GM23338 (cell line): ENCODE data around the gene SMOC2. TPM values are rescaled to one million over a fixed set of nuclear protein-coding genes. Genes with fewer than 3 reads are reported as not detected.

Experiments used
- ATAC-seq: fragments of 200-7000 bp; cut with Tn5 transposase; 3 replicates; pipeline ENCODE4 v1.9.1; 2020
- DNase-seq: peaks from one replicate; pipeline ENCODE4 v3.0.0-alpha.2; 2015; ENCODE audit warnings: low spot score
- H2AFZ ChIP-seq: fragments of 200-600 bp; sonication (generic); 2 replicates; pipeline ENCODE4 v1.8.0; 2016; ENCODE audit warnings: antibody characterized with exemption, mild to moderate bottlenecking, moderate library complexity
- H3F3A ChIP-seq: fragments of 200-600 bp; sonication (generic); replicated peaks from 2 replicates; pipeline ENCODE4 v1.8.0; 2017; ENCODE audit warnings: antibody characterized with exemption, mixed run types, low read depth
- H3K27ac ChIP-seq: fragments of 200-600 bp; sonication (generic); 2 replicates; pipeline ENCODE4 v1.6.1; 2016; ENCODE audit warnings: low read depth
- H3K27me3 ChIP-seq: fragments of 200-600 bp; sonication (generic); 2 replicates; pipeline ENCODE4 v1.8.0; 2016; ENCODE audit warnings: mild to moderate bottlenecking, mixed run types, moderate library complexity; ENCODE audit not compliant: insufficient read depth
- H3K36me3 ChIP-seq: fragments of 200-600 bp; sonication (generic); 2 replicates; pipeline ENCODE4 v1.8.0; 2016; ENCODE audit warnings: mild to moderate bottlenecking; ENCODE audit not compliant: insufficient read depth
- H3K4me1 ChIP-seq: fragments of 200-600 bp; sonication (generic); 2 replicates; pipeline ENCODE4 v1.8.0; 2016; ENCODE audit warnings: mild to moderate bottlenecking, moderate library complexity; ENCODE audit not compliant: insufficient read depth
- H3K4me2 ChIP-seq: fragments of 200-600 bp; sonication (generic); 2 replicates; pipeline ENCODE4 v1.7.1; 2017; ENCODE audit warnings: mixed run types
- H3K4me3 ChIP-seq: fragments of 200-600 bp; sonication (generic); 2 replicates; pipeline ENCODE4 v1.6.1; 2016; ENCODE audit warnings: mixed run types
- H3K79me2 ChIP-seq: fragments of 200-600 bp; sonication (generic); replicated peaks from 2 replicates; pipeline ENCODE4 v1.8.0; 2017; ENCODE audit warnings: mild to moderate bottlenecking; ENCODE audit not compliant: insufficient read depth
- H3K9me2 ChIP-seq: fragments of 200-600 bp; sonication (generic); 2 replicates; pipeline ENCODE4 v1.8.0; 2017; ENCODE audit not compliant: insufficient read depth
- H4K20me1 ChIP-seq: fragments of 200-600 bp; sonication (generic); replicated peaks from 2 replicates; pipeline ENCODE4 v1.8.0; 2017; ENCODE audit warnings: mild to moderate bottlenecking; ENCODE audit not compliant: insufficient read depth
- H3K27ac Mint-ChIP-seq: 2 replicates; pipeline ENCODE4 v1.8.0; 2020; ENCODE audit warnings: inconsistent platforms, mild to moderate bottlenecking, moderate library complexity, mixed read lengths
- H3K27me3 Mint-ChIP-seq: 3 replicates; pipeline ENCODE4 v1.8.0; 2022; ENCODE audit warnings: low read depth, mild to moderate bottlenecking, moderate library complexity, mixed read lengths, inconsistent platforms; ENCODE audit not compliant: insufficient read depth, poor library complexity
- H3K36me3 Mint-ChIP-seq: 3 replicates; pipeline ENCODE4 v1.8.0; 2021; ENCODE audit warnings: low read depth, mild to moderate bottlenecking, inconsistent platforms, moderate library complexity, mixed read lengths
- H3K4me1 Mint-ChIP-seq: 3 replicates; pipeline ENCODE4 v1.8.0; 2020; ENCODE audit warnings: mild to moderate bottlenecking, inconsistent platforms, mixed read lengths
- H3K4me3 Mint-ChIP-seq: 3 replicates; pipeline ENCODE4 v1.8.0; 2021; ENCODE audit warnings: moderate library complexity, mild to moderate bottlenecking, inconsistent platforms, mixed read lengths
- H3K9me3 Mint-ChIP-seq: 3 replicates; pipeline ENCODE4 v1.8.0; 2020; ENCODE audit warnings: moderate library complexity, mild to moderate bottlenecking, inconsistent platforms, mixed read lengths
- CREB1 ChIP-seq: fragments of 250-450 bp; sonication (Bioruptor Pico); IDR thresholded peaks from 2 replicates; pipeline ENCODE4 v1.5.0; 2020; ENCODE audit warnings: low read depth, mild to moderate bottlenecking, moderate library complexity
- CTCF ChIP-seq, 2 experiments: fragments of 200-600 bp in 1 of 2; sonication (generic) in 1 of 2; conservative IDR thresholded peaks; 2 replicates each; pipeline versions ENCODE4 v1.5.1 to v1.6.1; 2016 to 2017; ENCODE audit warnings: antibody characterized with exemption in 2 of 2, low read depth in 2 of 2, mild to moderate bottlenecking in 2 of 2, moderate library complexity in 1 of 2
- EZH2 ChIP-seq: fragments of 200-600 bp; sonication (generic); IDR thresholded peaks from one replicate; pipeline ENCODE4 v1.8.0; 2017; ENCODE audit warnings: antibody characterized with exemption, mild to moderate bottlenecking, low read depth; ENCODE audit not compliant: unreplicated experiment
- JUNB ChIP-seq: IDR thresholded peaks from one replicate; pipeline ENCODE4 v1.6.1; 2016; ENCODE audit warnings: antibody characterized with exemption; ENCODE audit not compliant: unreplicated experiment
- NANOG ChIP-seq: IDR thresholded peaks from 2 replicates; pipeline ENCODE4 v1.6.1; 2016; ENCODE audit warnings: antibody characterized with exemption, borderline replicate concordance
- POLR2AphosphoS5 ChIP-seq: IDR thresholded peaks from 2 replicates; pipeline ENCODE4 v1.6.1; 2016; ENCODE audit warnings: antibody characterized with exemption, low read depth
- STAT1 ChIP-seq: IDR thresholded peaks from one replicate; pipeline ENCODE4 v1.6.1; 2016; ENCODE audit warnings: antibody characterized with exemption; ENCODE audit not compliant: unreplicated experiment
- ZNF114 ChIP-seq: fragments of 250-450 bp; sonication (Bioruptor Pico); IDR thresholded peaks from 2 replicates; pipeline ENCODE4 v1.5.0; 2020; ENCODE audit warnings: mild to moderate bottlenecking, moderate library complexity
- ZNF331 ChIP-seq: fragments of 250-450 bp; sonication (Bioruptor Pico); IDR thresholded peaks from 2 replicates; pipeline ENCODE4 v1.5.0; 2020; ENCODE audit warnings: low read depth, mild to moderate bottlenecking, moderate library complexity
- ZNF462 ChIP-seq: fragments of 250-450 bp; sonication (Bioruptor Pico); IDR thresholded peaks from 2 replicates; pipeline ENCODE4 v1.5.0; 2020; ENCODE audit warnings: mild to moderate bottlenecking, moderate library complexity
- polyA plus RNA-seq: library from polyadenylated mRNA; unstranded; fragments of >200 nt; fragmentation: Nextera tagmentation; extraction: Ambion mirVana; gene quantifications from 2 replicates; pipeline ENCODE4 v1.2.1, GENCODE V29; 2016
- total RNA-seq: library from RNA; depleted of rRNA; stranded (reverse); fragments of >200 nt; shearing (Covaris generic); gene quantifications from 2 replicates; pipeline ENCODE4 v1.2.3, GENCODE V29; 2014
- TF ChIP-seq, protein P1 (sequence below): IDR thresholded peaks from 2 replicates; pipeline ENCODE4 v1.6.1; 2016; ENCODE audit warnings: antibody characterized with exemption

Gene SMOC2
- total and polyA plus RNA-seq, 2 experiments from 2014 or later: 4.3 to 6.5 TPM

DNA sequence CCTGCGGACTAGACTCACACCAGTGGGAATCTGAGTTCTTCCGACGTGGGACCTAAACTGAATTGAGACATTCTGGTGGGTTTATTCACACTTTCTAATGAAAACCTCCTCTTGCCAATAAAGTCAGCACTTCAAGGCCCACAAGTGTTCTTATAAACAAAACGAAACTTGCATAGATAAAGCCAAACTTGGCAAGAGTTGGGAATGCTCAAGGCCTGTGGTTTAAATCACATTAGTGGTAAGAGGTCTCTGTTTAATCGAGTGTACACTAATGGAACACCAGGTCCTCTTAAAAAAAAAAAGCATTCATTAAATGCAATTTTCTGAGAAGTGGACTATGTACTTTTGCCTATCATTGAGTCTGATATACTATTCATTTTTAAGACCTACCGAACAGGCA lies 143.3 kb downstream of the SMOC2 start:
- H3K4me1 ChIP-seq: no peaks in the 10 kb centered on the region
- no peaks in the 10 kb centered on the region for H3K79me2 ChIP-seq
- Mint-ChIP-seq H3K36me3 (no peaks in the 10 kb centered on the region), H3K4me3 (no peak overlapping the region), H3K4me1 (peaks cover 16% of the 10 kb centered on the region), H3K27ac (no peak overlapping the region), H3K27me3 (no peaks in the 10 kb centered on the region), H3K9me3 (no peaks in the 10 kb centered on the region)
- no peaks in the 10 kb centered on the region for H3K9me2 ChIP-seq
- no peak overlapping the region for H2AFZ ChIP-seq
- no peak for ATAC-seq
- no peaks in the 10 kb centered on the region for H3F3A ChIP-seq
- no peaks in the 10 kb centered on the region for H4K20me1 ChIP-seq
- TF ChIP-seq CTCF (conservative IDR thresholded peaks at IDR 0.05; ENCODE audit: low read depth in 2 of 2): no peak
- TF ChIP-seq ZNF462: no peak
- TF ChIP-seq ZNF114 (CRISPR knock-in tag): no peak
- no peak for TF ChIP-seq ZNF331 (CRISPR knock-in tag)
- TF ChIP-seq STAT1: no peak
- no peak for TF ChIP-seq CREB1 (CRISPR knock-in tag)
- no peak for TF ChIP-seq EZH2
- TF ChIP-seq NANOG: no peak
- TF ChIP-seq, protein P1, sequence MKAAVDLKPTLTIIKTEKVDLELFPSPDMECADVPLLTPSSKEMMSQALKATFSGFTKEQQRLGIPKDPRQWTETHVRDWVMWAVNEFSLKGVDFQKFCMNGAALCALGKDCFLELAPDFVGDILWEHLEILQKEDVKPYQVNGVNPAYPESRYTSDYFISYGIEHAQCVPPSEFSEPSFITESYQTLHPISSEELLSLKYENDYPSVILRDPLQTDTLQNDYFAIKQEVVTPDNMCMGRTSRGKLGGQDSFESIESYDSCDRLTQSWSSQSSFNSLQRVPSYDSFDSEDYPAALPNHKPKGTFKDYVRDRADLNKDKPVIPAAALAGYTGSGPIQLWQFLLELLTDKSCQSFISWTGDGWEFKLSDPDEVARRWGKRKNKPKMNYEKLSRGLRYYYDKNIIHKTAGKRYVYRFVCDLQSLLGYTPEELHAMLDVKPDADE: no peak
- TF ChIP-seq JUNB: no peak
- no peak for TF ChIP-seq POLR2AphosphoS5
- no peaks in the 10 kb centered on the region for H3K36me3 ChIP-seq
- H3K4me3 ChIP-seq: no peak overlapping the region
- DNase-seq: no peak
- H3K27ac ChIP-seq: no peak overlapping the region
- no peak overlapping the region for H3K4me2 ChIP-seq
- no peaks in the 10 kb centered on the region for H3K27me3 ChIP-seq
